ENCODE data around the gene SHISA8. TPM values are rescaled to one million over a fixed set of nuclear protein-coding genes. Genes with fewer than 3 reads are reported as not detected.
"Not testable (repeated sequence)": the region's sequence is repeated elsewhere in the genome, so short reads cannot be mapped to it uniquely, and the experiment has no call there.

Gene SHISA8
- total RNA-seq, 2 donors from 2014 or later, result not detected

DNA sequence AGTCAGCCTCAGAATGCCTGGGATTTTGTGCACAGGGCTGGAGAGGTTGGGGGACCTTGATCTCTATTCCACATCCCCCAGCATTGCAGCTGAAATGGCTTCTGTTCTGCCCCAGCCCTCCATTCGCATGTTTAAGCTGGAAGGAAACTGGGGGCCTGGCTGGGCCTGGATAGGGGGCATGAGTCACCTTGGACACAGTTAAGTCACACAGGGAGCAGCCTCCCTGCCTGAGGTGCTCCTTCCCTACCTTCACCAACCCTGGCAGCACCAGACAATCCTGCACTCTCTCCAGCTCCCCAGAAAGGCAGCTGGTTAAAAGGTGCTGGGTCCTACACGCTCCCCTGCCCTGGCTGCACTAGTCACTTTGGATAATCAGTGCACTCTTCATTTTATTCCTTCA, 37.8 kb upstream of the SHISA8 start:
- H3K27me3 ChIP-seq, result no peaks in the 10 kb centered on the region
- no peaks in the 10 kb centered on the region for H3K9me3 ChIP-seq
- ATAC-seq (no peak), DNase-seq (no peak)
- WGBS, 2 donors, result 83% methylated on average over 2 of the region's 2 CpGs; no CpG with 5 or more reads in 1 of the 2 donors
- H3K36me3 ChIP-seq (replicated peaks in 1 of 2; ENCODE audit: insufficient read depth in 1 of 2, low read depth in 2 of 2), result no peaks in the 10 kb centered on the region
- H3K4me1 ChIP-seq, result peaks cover 3% of the 10 kb centered on the region
- no peak overlapping the region for H3K4me3 ChIP-seq
- TF ChIP-seq, protein P1, sequence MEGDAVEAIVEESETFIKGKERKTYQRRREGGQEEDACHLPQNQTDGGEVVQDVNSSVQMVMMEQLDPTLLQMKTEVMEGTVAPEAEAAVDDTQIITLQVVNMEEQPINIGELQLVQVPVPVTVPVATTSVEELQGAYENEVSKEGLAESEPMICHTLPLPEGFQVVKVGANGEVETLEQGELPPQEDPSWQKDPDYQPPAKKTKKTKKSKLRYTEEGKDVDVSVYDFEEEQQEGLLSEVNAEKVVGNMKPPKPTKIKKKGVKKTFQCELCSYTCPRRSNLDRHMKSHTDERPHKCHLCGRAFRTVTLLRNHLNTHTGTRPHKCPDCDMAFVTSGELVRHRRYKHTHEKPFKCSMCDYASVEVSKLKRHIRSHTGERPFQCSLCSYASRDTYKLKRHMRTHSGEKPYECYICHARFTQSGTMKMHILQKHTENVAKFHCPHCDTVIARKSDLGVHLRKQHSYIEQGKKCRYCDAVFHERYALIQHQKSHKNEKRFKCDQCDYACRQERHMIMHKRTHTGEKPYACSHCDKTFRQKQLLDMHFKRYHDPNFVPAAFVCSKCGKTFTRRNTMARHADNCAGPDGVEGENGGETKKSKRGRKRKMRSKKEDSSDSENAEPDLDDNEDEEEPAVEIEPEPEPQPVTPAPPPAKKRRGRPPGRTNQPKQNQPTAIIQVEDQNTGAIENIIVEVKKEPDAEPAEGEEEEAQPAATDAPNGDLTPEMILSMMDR (IDR thresholded peaks at IDR 0.05), result no peak
- no peak for TF ChIP-seq POLR2A (IDR thresholded peaks at IDR 0.05)
- intact Hi-C loops (cut with DNase I), result no loop called here
- H3K27ac ChIP-seq, result no peak overlapping the region

- intact Hi-C loops (cut with DNase I), result no loop called here
- DNase-seq, result no peak
- ATAC-seq, result no peak
- WGBS, 2 donors, result 53% methylated on average over 2 to 10 of the region's 16 CpGs
- Histone ChIP-seq H3K27ac (no peak within 1 kb of the TSS), H3K4me1 (peaks cover 5% of the 10 kb centered on the region), H3K27me3 (no peaks in the 10 kb centered on the region), H3K9me3 (no peaks in the 10 kb centered on the region), H3K4me3 (no peak within 1 kb of the TSS), H3K36me3 (replicated peaks in 1 of 2; ENCODE audit: insufficient read depth in 1 of 2, low read depth in 2 of 2) (no peaks in the 10 kb centered on the region)
- TF ChIP-seq POLR2A (IDR thresholded peaks at IDR 0.05), result no peak
- TF ChIP-seq, protein P1 (IDR thresholded peaks at IDR 0.05), result no peak
Observed at GRCh38 chr22:41951898-41952474, 37.1 kb upstream of the SHISA8 start, which contains the start of gene SMIM45. TSS of gene SMIM45 (plus strand) at chr22:41952150.

DNA sequence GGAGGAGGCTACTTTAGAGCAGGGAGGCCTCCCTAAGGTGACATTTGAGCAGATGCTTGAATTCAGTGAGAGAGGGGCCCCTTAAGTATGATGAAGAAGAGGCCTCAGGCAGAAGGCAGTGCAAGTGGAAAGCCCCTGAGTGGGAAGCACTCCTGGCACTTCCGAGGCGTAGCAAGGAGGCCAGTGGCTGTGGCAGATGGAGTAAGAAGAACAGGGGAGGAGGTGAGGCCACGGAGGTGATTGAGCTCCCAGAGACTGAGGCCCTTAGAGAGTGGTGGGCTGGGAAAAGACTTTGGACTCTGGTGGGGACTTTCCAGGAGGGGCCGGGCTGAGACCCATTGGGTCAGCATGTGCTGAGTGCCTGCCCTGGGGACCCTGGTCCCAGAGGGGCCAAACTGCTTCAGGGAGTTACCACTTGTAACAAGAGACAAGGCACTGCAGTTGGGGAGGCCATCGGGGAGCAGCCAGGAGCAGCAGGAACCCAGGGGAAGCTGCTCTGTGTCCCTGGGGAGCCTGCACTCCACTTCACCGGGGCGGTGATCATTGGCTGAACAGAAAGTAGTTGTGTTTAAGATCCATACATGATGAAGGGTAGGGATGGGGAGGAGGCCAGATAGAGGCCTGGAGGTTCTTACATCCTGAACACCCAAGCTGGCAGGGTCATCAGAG, 34.6 kb upstream of the SHISA8 start:
- ATAC-seq (no peak), DNase-seq (no peak)
- Histone ChIP-seq H3K4me1 (peaks cover 15% of the 10 kb centered on the region), H3K9me3 (no peaks in the 10 kb centered on the region), H3K36me3 (replicated peaks in 1 of 2; ENCODE audit: insufficient read depth in 1 of 2, low read depth in 2 of 2) (no peaks in the 10 kb centered on the region), H3K4me3 (no peak overlapping the region), H3K27me3 (no peaks in the 10 kb centered on the region), H3K27ac (no peak overlapping the region)
- intact Hi-C loops (cut with DNase I), result loop anchor here (10.0 kb wide), 1 partner anchor 245 kb away; no protein-coding TSS in a partner anchor
- WGBS, 2 donors, result 86 to 89% methylated on average over 7 of the region's 7 CpGs
- TF ChIP-seq, protein P1 (IDR thresholded peaks at IDR 0.05), result no peak

- not testable (repeated sequence) for H3K36me3 ChIP-seq (replicated peaks in 1 of 2; ENCODE audit: insufficient read depth in 1 of 2, low read depth in 2 of 2); H3K9me3 ChIP-seq; H3K4me3 ChIP-seq; H3K27me3 ChIP-seq; DNase-seq; H3K27ac ChIP-seq; ATAC-seq
- H3K4me1 ChIP-seq, result peaks cover 15% of the 10 kb centered on the region
- 82 to 91% methylated on average over 8 of the region's 8 CpGs for WGBS, 2 donors
- intact Hi-C loops (cut with DNase I), result loop anchor here (10.0 kb wide), 1 partner anchor 244 kb away; no protein-coding TSS in a partner anchor
Observed at GRCh38 chr22:41948928-41949296, 34.0 kb upstream of the SHISA8 start.

- no peak overlapping the region for H3K27ac ChIP-seq
- no peaks in the 10 kb centered on the region for H3K27me3 ChIP-seq
- ATAC-seq, result no peak
- H3K4me1 ChIP-seq, result peaks cover 15% of the 10 kb centered on the region
- no peak overlapping the region for H3K4me3 ChIP-seq
- intact Hi-C loops (cut with DNase I), result loop anchor here (10.0 kb wide), 1 partner anchor 243 kb away; no protein-coding TSS in a partner anchor
- DNase-seq, result no peak
- H3K36me3 ChIP-seq (replicated peaks in 1 of 2; ENCODE audit: insufficient read depth in 1 of 2, low read depth in 2 of 2), result no peaks in the 10 kb centered on the region
- TF ChIP-seq POLR2A (IDR thresholded peaks at IDR 0.05), result no peak
- TF ChIP-seq, protein P1 (IDR thresholded peaks at IDR 0.05), result no peak
- no peaks in the 10 kb centered on the region for H3K9me3 ChIP-seq
- 73 to 81% methylated on average over 2 of the region's 2 CpGs for WGBS, 2 donors
Observed at GRCh38 chr22:41948142-41948541, 33.3 kb upstream of the SHISA8 start.
